ENCODE results near the gene LRP2BP. TPM values are rescaled to one million over a fixed set of nuclear protein-coding genes. Genes with fewer than 3 reads are reported as not detected.

LRP2BP gene
- polyA plus RNA-seq, 2 of the 4 experiments (the other 2 are of a cell fraction) = 0.23 to 0.37 TPM

GRCh38 chr4:185381288-185382196, 14.2 kb downstream of the LRP2BP start:
- H3K9me3 ChIP-seq = no peaks in the 10 kb centered on the region
- no peaks in the 10 kb centered on the region for H3K4me1 ChIP-seq
- FAIRE-seq (no peak), DNase-seq (ENCODE audit: low read depth in 1 of 2, low spot score in 1 of 2) (no peak), ATAC-seq (no peak)
- no peak overlapping the region for H3K4me3 ChIP-seq
- H3K4me2 ChIP-seq = no peak overlapping the region
- POLR2A ChIA-PET = no interaction called here
- WGBS (ENCODE audit: missing lambda C conversion rate) = 46% methylated on average over 4 of the region's 4 CpGs
- CTCF ChIA-PET = no interaction called here
- no peak overlapping the region for H3K27ac ChIP-seq
- TF ChIP-seq REST (IDR thresholded peaks at IDR 0.05) (no peak), SMC3 (IDR thresholded peaks at IDR 0.05) (no peak), NPAS2 (CRISPR knock-in tag; IDR thresholded peaks at IDR 0.05; ENCODE audit: borderline replicate concordance) (no peak), JUNB (IDR thresholded peaks at IDR 0.05) (no peak), TP53 (CRISPR knock-in tag; IDR thresholded peaks at IDR 0.05) (no peak), KDM1A (IDR thresholded peaks at IDR 0.05; ENCODE audit: low read depth) (no peak), FOXS1 (CRISPR knock-in tag; IDR thresholded peaks at IDR 0.05) (no peak), HDAC2 (IDR thresholded peaks at IDR 0.05) (no peak), RARB (CRISPR knock-in tag; IDR thresholded peaks at IDR 0.05) (no peak), HOXB5 (CRISPR knock-in tag; IDR thresholded peaks at IDR 0.05) (no peak), BCL3 (IDR thresholded peaks at IDR 0.05) (no peak), CEBPB (IDR thresholded peaks at IDR 0.05) (no peak), JUN (IDR thresholded peaks at IDR 0.05) (no peak), ESRRA (IDR thresholded peaks at IDR 0.05; ENCODE audit: borderline replicate concordance, low read length) (no peak), GATA3 (IDR thresholded peaks at IDR 0.05; ENCODE audit: borderline replicate concordance) (no peak)
- TF ChIP-seq, protein P1, sequence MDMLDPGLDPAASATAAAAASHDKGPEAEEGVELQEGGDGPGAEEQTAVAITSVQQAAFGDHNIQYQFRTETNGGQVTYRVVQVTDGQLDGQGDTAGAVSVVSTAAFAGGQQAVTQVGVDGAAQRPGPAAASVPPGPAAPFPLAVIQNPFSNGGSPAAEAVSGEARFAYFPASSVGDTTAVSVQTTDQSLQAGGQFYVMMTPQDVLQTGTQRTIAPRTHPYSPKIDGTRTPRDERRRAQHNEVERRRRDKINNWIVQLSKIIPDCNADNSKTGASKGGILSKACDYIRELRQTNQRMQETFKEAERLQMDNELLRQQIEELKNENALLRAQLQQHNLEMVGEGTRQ (IDR thresholded peaks at IDR 0.05) = no peak

DNA sequence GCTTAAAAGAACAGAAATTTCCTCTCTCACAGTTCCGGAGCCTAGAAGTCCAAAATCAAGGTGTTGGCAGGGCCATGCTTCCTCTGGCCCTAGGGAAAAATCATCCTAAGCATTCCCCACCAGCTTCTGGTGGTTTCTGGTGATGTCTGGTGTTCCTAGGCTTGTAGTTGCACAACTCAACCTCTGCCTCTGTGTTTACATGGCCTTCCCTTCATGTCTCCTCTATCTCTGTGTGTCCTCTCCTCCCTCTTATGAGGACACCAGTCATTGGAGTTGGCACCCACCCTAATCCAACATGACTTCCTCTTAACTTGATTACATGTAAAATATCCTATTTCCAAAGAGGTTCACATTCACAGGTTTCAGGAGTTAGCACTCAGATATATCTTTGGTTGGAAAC, 15.4 kb downstream of the LRP2BP start:
- DNase-seq (ENCODE audit: low read depth in 1 of 2, low spot score in 1 of 2) = no peak
- POLR2A ChIA-PET = no interaction called here
- Histone ChIP-seq H3K27ac (no peak overlapping the region), H3K4me3 (no peak overlapping the region), H3K4me2 (no peak overlapping the region), H3K9me3 (no peaks in the 10 kb centered on the region), H3K4me1 (no peaks in the 10 kb centered on the region)
- CTCF ChIA-PET = no interaction called here
- TF ChIP-seq KDM5A (IDR thresholded peaks at IDR 0.05) (no peak), TP53 (CRISPR knock-in tag; IDR thresholded peaks at IDR 0.05) (no peak), ZC3H11A (IDR thresholded peaks at IDR 0.05) (no peak), HEYL (CRISPR knock-in tag; IDR thresholded peaks at IDR 0.05) (no peak), MAFK (IDR thresholded peaks at IDR 0.05; ENCODE audit: partially characterized antibody) (no peak), EHF (CRISPR knock-in tag; IDR thresholded peaks at IDR 0.05) (no peak), EHMT2 (IDR thresholded peaks at IDR 0.05; ENCODE audit: low read depth) (no peak), CHD4 (IDR thresholded peaks at IDR 0.05; ENCODE audit: borderline replicate concordance) (no peak), SREBF2 (IDR thresholded peaks at IDR 0.05) (no peak), RAD21 (conservative IDR thresholded peaks at IDR 0.05 in 1 of 2, IDR thresholded peaks at IDR 0.05 in 1 of 2) (no peak), BHLHE40 (IDR thresholded peaks at IDR 0.05; ENCODE audit: low read depth, low read length) (no peak), NR3C1 (IDR thresholded peaks at IDR 0.05) (no peak), RFX5 (IDR thresholded peaks at IDR 0.05) (no peak)
- TF ChIP-seq, protein P2, sequence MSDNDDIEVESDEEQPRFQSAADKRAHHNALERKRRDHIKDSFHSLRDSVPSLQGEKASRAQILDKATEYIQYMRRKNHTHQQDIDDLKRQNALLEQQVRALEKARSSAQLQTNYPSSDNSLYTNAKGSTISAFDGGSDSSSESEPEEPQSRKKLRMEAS (IDR thresholded peaks at IDR 0.05) = no peak
- TF ChIP-seq, protein P1 (IDR thresholded peaks at IDR 0.05) = no peak
- WGBS (ENCODE audit: missing lambda C conversion rate) = 77% methylated on average over 1 of the region's 1 CpG
- FAIRE-seq = no peak
- no peak for ATAC-seq
